ENCODE results near the gene YPEL5.

The YPEL5 gene

GRCh38 chr2:30164131-30164925 lies 17.5 kb downstream of the YPEL5 start:
- H3K27ac ChIP-seq (ENCODE audit: low read depth in 2 of 2, low read length in 2 of 2) = no peak overlapping the region
- peaks cover 0 to 2% of the 10 kb centered on the region in 2 donors for H3K4me1 ChIP-seq (ENCODE audit: control insufficient read depth in 2 of 2, insufficient read depth in 2 of 2, low read length in 2 of 2)
- H3K9me3 ChIP-seq (ENCODE audit: control insufficient read depth in 2 of 2, low read length in 2 of 2) = no peaks in the 10 kb centered on the region
- no peaks in the 10 kb centered on the region for H3K27me3 ChIP-seq (ENCODE audit: control insufficient read depth in 2 of 2, insufficient read depth in 2 of 2, low read length in 2 of 2)
- H3K4me3 ChIP-seq (ENCODE audit: low read length in 2 of 2) = no peak overlapping the region
- no peak overlapping the region for H3K9ac ChIP-seq (ENCODE audit: low read depth in 1 of 2, low read length in 2 of 2)
- H3K36me3 ChIP-seq (ENCODE audit: control insufficient read depth in 2 of 2, insufficient read depth in 2 of 2, low read length in 2 of 2) = peaks cover 12% of the 10 kb centered on the region in 2 donors

GRCh38 chr2:30165050-30165520 lies 18.3 kb downstream of the YPEL5 start:
- H3K9ac ChIP-seq (ENCODE audit: low read depth in 1 of 2, low read length in 2 of 2) = no peak overlapping the region
- no peak overlapping the region for H3K4me3 ChIP-seq (ENCODE audit: low read length in 2 of 2)
- no peak overlapping the region for H3K27ac ChIP-seq (ENCODE audit: low read depth in 2 of 2, low read length in 2 of 2)
- H3K4me1 ChIP-seq (ENCODE audit: control insufficient read depth in 2 of 2, insufficient read depth in 2 of 2, low read length in 2 of 2) = peaks cover 0 to 2% of the 10 kb centered on the region in 2 donors
- no peaks in the 10 kb centered on the region for H3K9me3 ChIP-seq (ENCODE audit: control insufficient read depth in 2 of 2, low read length in 2 of 2)
- H3K27me3 ChIP-seq (ENCODE audit: control insufficient read depth in 2 of 2, insufficient read depth in 2 of 2, low read length in 2 of 2) = no peaks in the 10 kb centered on the region
- H3K36me3 ChIP-seq (ENCODE audit: control insufficient read depth in 2 of 2, insufficient read depth in 2 of 2, low read length in 2 of 2) = peaks cover 4 to 8% of the 10 kb centered on the region in 2 donors

GRCh38 chr2:30165617-30166016 lies 18.8 kb downstream of the YPEL5 start:
- Histone ChIP-seq H3K9me3 (ENCODE audit: control insufficient read depth in 2 of 2, low read length in 2 of 2) (no peaks in the 10 kb centered on the region), H3K27ac (ENCODE audit: low read depth in 2 of 2, low read length in 2 of 2) (no peak overlapping the region), H3K4me1 (ENCODE audit: control insufficient read depth in 2 of 2, insufficient read depth in 2 of 2, low read length in 2 of 2) (peaks cover 0 to 2% of the 10 kb centered on the region in 2 donors), H3K4me3 (ENCODE audit: low read length in 2 of 2) (no peak overlapping the region), H3K36me3 (ENCODE audit: control insufficient read depth in 2 of 2, insufficient read depth in 2 of 2, low read length in 2 of 2) (peaks cover 0 to 3% of the 10 kb centered on the region in 2 donors), H3K9ac (ENCODE audit: low read depth in 1 of 2, low read length in 2 of 2) (no peak overlapping the region), H3K27me3 (ENCODE audit: control insufficient read depth in 2 of 2, insufficient read depth in 2 of 2, low read length in 2 of 2) (no peaks in the 10 kb centered on the region)

- H3K9me3 ChIP-seq (ENCODE audit: control insufficient read depth in 2 of 2, low read length in 2 of 2) = no peaks in the 10 kb centered on the region
These were observed 25.8 kb downstream of the YPEL5 start for GRCh38 chr2:30172627-30173026.

GRCh38 chr2:30177440-30177839 lies 30.6 kb downstream of the YPEL5 start:
- Histone ChIP-seq H3K27ac (ENCODE audit: low read depth in 2 of 2, low read length in 2 of 2) (no peak overlapping the region), H3K36me3 (ENCODE audit: control insufficient read depth in 2 of 2, insufficient read depth in 2 of 2, low read length in 2 of 2) (no peaks in the 10 kb centered on the region), H3K9me3 (ENCODE audit: control insufficient read depth in 2 of 2, low read length in 2 of 2) (no peaks in the 10 kb centered on the region), H3K4me3 (ENCODE audit: low read length in 2 of 2) (no peak overlapping the region), H3K9ac (ENCODE audit: low read depth in 1 of 2, low read length in 2 of 2) (no peak overlapping the region), H3K27me3 (ENCODE audit: control insufficient read depth in 2 of 2, insufficient read depth in 2 of 2, low read length in 2 of 2) (no peaks in the 10 kb centered on the region), H3K4me1 (ENCODE audit: control insufficient read depth in 2 of 2, insufficient read depth in 2 of 2, low read length in 2 of 2) (no peaks in the 10 kb centered on the region)

More at GRCh38 chr2:30172627-30173026, 25.8 kb downstream of the YPEL5 start:
- Histone ChIP-seq H3K4me1 (ENCODE audit: control insufficient read depth in 2 of 2, insufficient read depth in 2 of 2, low read length in 2 of 2) (no peaks in the 10 kb centered on the region), H3K36me3 (ENCODE audit: control insufficient read depth in 2 of 2, insufficient read depth in 2 of 2, low read length in 2 of 2) (no peaks in the 10 kb centered on the region), H3K27ac (ENCODE audit: low read depth in 2 of 2, low read length in 2 of 2) (no peak overlapping the region), H3K27me3 (ENCODE audit: control insufficient read depth in 2 of 2, insufficient read depth in 2 of 2, low read length in 2 of 2) (no peaks in the 10 kb centered on the region), H3K9ac (ENCODE audit: low read depth in 1 of 2, low read length in 2 of 2) (no peak overlapping the region), H3K4me3 (ENCODE audit: low read length in 2 of 2) (no peak overlapping the region)

- H3K36me3 ChIP-seq (ENCODE audit: control insufficient read depth in 2 of 2, insufficient read depth in 2 of 2, low read length in 2 of 2) = no peaks in the 10 kb centered on the region
- H3K27me3 ChIP-seq (ENCODE audit: control insufficient read depth in 2 of 2, insufficient read depth in 2 of 2, low read length in 2 of 2) = no peaks in the 10 kb centered on the region
- no peak overlapping the region for H3K4me3 ChIP-seq (ENCODE audit: low read length in 2 of 2)
- no peaks in the 10 kb centered on the region for H3K4me1 ChIP-seq (ENCODE audit: control insufficient read depth in 2 of 2, insufficient read depth in 2 of 2, low read length in 2 of 2)
- no peak overlapping the region for H3K27ac ChIP-seq (ENCODE audit: low read depth in 2 of 2, low read length in 2 of 2)
- no peaks in the 10 kb centered on the region for H3K9me3 ChIP-seq (ENCODE audit: control insufficient read depth in 2 of 2, low read length in 2 of 2)
- H3K9ac ChIP-seq (ENCODE audit: low read depth in 1 of 2, low read length in 2 of 2) = no peak overlapping the region
These were observed 31.1 kb downstream of the YPEL5 start for GRCh38 chr2:30177956-30178355.

- H3K9me3 ChIP-seq (ENCODE audit: control insufficient read depth in 2 of 2, low read length in 2 of 2) = no peaks in the 10 kb centered on the region
- H3K27me3 ChIP-seq (ENCODE audit: control insufficient read depth in 2 of 2, insufficient read depth in 2 of 2, low read length in 2 of 2) = no peaks in the 10 kb centered on the region
- no peak overlapping the region for H3K27ac ChIP-seq (ENCODE audit: low read depth in 2 of 2, low read length in 2 of 2)
- H3K9ac ChIP-seq (ENCODE audit: low read depth in 1 of 2, low read length in 2 of 2) = no peak overlapping the region
- no peaks in the 10 kb centered on the region for H3K4me1 ChIP-seq (ENCODE audit: control insufficient read depth in 2 of 2, insufficient read depth in 2 of 2, low read length in 2 of 2)
- no peak overlapping the region for H3K4me3 ChIP-seq (ENCODE audit: low read length in 2 of 2)
- no peaks in the 10 kb centered on the region for H3K36me3 ChIP-seq (ENCODE audit: control insufficient read depth in 2 of 2, insufficient read depth in 2 of 2, low read length in 2 of 2)
These were observed 32.0 kb downstream of the YPEL5 start for GRCh38 chr2:30178618-30179434.

GRCh38 chr2:30179536-30179935 lies 32.7 kb downstream of the YPEL5 start:
- no peaks in the 10 kb centered on the region for H3K4me1 ChIP-seq (ENCODE audit: control insufficient read depth in 2 of 2, insufficient read depth in 2 of 2, low read length in 2 of 2)

GRCh38 chr2:30180226-30180625 lies 33.4 kb downstream of the YPEL5 start:
- no peaks in the 10 kb centered on the region for H3K36me3 ChIP-seq (ENCODE audit: control insufficient read depth in 2 of 2, insufficient read depth in 2 of 2, low read length in 2 of 2)
- no peaks in the 10 kb centered on the region for H3K4me1 ChIP-seq (ENCODE audit: control insufficient read depth in 2 of 2, insufficient read depth in 2 of 2, low read length in 2 of 2)
- no peaks in the 10 kb centered on the region for H3K27me3 ChIP-seq (ENCODE audit: control insufficient read depth in 2 of 2, insufficient read depth in 2 of 2, low read length in 2 of 2)
- no peak overlapping the region for H3K4me3 ChIP-seq (ENCODE audit: low read length in 2 of 2)
- H3K9ac ChIP-seq (ENCODE audit: low read depth in 1 of 2, low read length in 2 of 2) = no peak overlapping the region
- no peaks in the 10 kb centered on the region for H3K9me3 ChIP-seq (ENCODE audit: control insufficient read depth in 2 of 2, low read length in 2 of 2)
- no peak overlapping the region for H3K27ac ChIP-seq (ENCODE audit: low read depth in 2 of 2, low read length in 2 of 2)

More at GRCh38 chr2:30179536-30179935, 32.7 kb downstream of the YPEL5 start:
- no peak overlapping the region for H3K9ac ChIP-seq (ENCODE audit: low read depth in 1 of 2, low read length in 2 of 2)
- H3K4me3 ChIP-seq (ENCODE audit: low read length in 2 of 2) = no peak overlapping the region
- H3K27me3 ChIP-seq (ENCODE audit: control insufficient read depth in 2 of 2, insufficient read depth in 2 of 2, low read length in 2 of 2) = no peaks in the 10 kb centered on the region
- H3K36me3 ChIP-seq (ENCODE audit: control insufficient read depth in 2 of 2, insufficient read depth in 2 of 2, low read length in 2 of 2) = no peaks in the 10 kb centered on the region
- H3K9me3 ChIP-seq (ENCODE audit: control insufficient read depth in 2 of 2, low read length in 2 of 2) = no peaks in the 10 kb centered on the region
- H3K27ac ChIP-seq (ENCODE audit: low read depth in 2 of 2, low read length in 2 of 2) = no peak overlapping the region

- H3K9me3 ChIP-seq (ENCODE audit: control insufficient read depth in 2 of 2, low read length in 2 of 2) = no peaks in the 10 kb centered on the region
These were observed 34.4 kb downstream of the YPEL5 start for GRCh38 chr2:30181176-30181575.

More at GRCh38 chr2:30181176-30181575, 34.4 kb downstream of the YPEL5 start:
- Histone ChIP-seq H3K4me3 (ENCODE audit: low read length in 2 of 2) (no peak overlapping the region), H3K9ac (ENCODE audit: low read depth in 1 of 2, low read length in 2 of 2) (no peak overlapping the region), H3K27ac (ENCODE audit: low read depth in 2 of 2, low read length in 2 of 2) (no peak overlapping the region), H3K4me1 (ENCODE audit: control insufficient read depth in 2 of 2, insufficient read depth in 2 of 2, low read length in 2 of 2) (no peaks in the 10 kb centered on the region), H3K27me3 (ENCODE audit: control insufficient read depth in 2 of 2, insufficient read depth in 2 of 2, low read length in 2 of 2) (no peaks in the 10 kb centered on the region), H3K36me3 (ENCODE audit: control insufficient read depth in 2 of 2, insufficient read depth in 2 of 2, low read length in 2 of 2) (no peaks in the 10 kb centered on the region)

All from mucosa of rectum (tissue), 2 donors.